ENCODE results near the gene GALNT14. TPM values are rescaled to one million over a fixed set of nuclear protein-coding genes. Genes with fewer than 3 reads are reported as not detected.

The GALNT14 gene
- total RNA-seq, 1 experiment from 2014 or later = 2.7 TPM

- Histone ChIP-seq H4K91ac (ENCODE audit: insufficient read length, low read depth, low read length) (no peak overlapping the region), H3K23me2 (ENCODE audit: insufficient read length, low read depth, low read length, poor library complexity, severe bottlenecking) (peaks cover 10% of the 10 kb centered on the region), H3K14ac (ENCODE audit: insufficient read depth, low read length) (no peak overlapping the region), H3K56ac (ENCODE audit: insufficient read length, low read depth, low read length) (no peak overlapping the region), H2BK120ac (ENCODE audit: low read depth, low read length, poor library complexity, severe bottlenecking) (no peak overlapping the region), H3K9ac (ENCODE audit: extremely low read depth, insufficient read length, low read length) (no peak overlapping the region), H3K18ac (ENCODE audit: insufficient read length, low read depth, low read length) (no peak overlapping the region), H3K23ac (ENCODE audit: insufficient read length, low read depth, low read length) (no peak overlapping the region), H4K5ac (ENCODE audit: insufficient read length, low read depth, low read length) (no peak overlapping the region), H3K27me3 (ENCODE audit: insufficient read depth, low read length) (peaks cover 15% of the 10 kb centered on the region; the same call in 1 of the 2 replicates), H2BK12ac (ENCODE audit: insufficient read length, low read depth, low read length) (no peak overlapping the region), H3K4me2 (ENCODE audit: insufficient read depth, insufficient read length, low read length) (no peak overlapping the region), H3K9me3 (ENCODE audit: control insufficient read depth, low read depth, low read length) (no peaks in the 10 kb centered on the region), H3K79me1 (ENCODE audit: insufficient read depth, low read depth, low read length, poor library complexity, severe bottlenecking) (no peaks in the 10 kb centered on the region), H3K79me2 (ENCODE audit: insufficient read depth, low read length) (no peaks in the 10 kb centered on the region), H3K4ac (ENCODE audit: low read depth, low read length) (no peak overlapping the region), H4K8ac (replicated peaks; ENCODE audit: insufficient read length, low read depth, low read length) (no peak overlapping the region), H2BK15ac (ENCODE audit: low read depth, low read length) (no peak overlapping the region), H3K27ac (ENCODE audit: insufficient read length, low read depth, low read length) (no peak overlapping the region), H2AK5ac (ENCODE audit: insufficient read length, low read length) (no peak overlapping the region), H2AFZ (ENCODE audit: low read length) (no peak overlapping the region), H3K4me1 (ENCODE audit: insufficient read depth, low read length) (peaks cover 4% of the 10 kb centered on the region; the same call in 1 of the 2 replicates), H4K20me1 (ENCODE audit: control insufficient read depth, insufficient read depth, insufficient read length) (no peaks in the 10 kb centered on the region), H2BK20ac (ENCODE audit: low read depth, low read length, poor library complexity, severe bottlenecking) (no peak overlapping the region), H2BK5ac (ENCODE audit: insufficient read length, low read length) (no peak overlapping the region), H3T11ph (ENCODE audit: low read length) (no peak overlapping the region)
- Mint-ChIP-seq H3K27me3 (ENCODE audit: low read depth) (peaks cover 53% of the 10 kb centered on the region), H3K27ac (no peak overlapping the region), H3K4me1 (peaks cover 49 to 61% of the 10 kb centered on the region in 2 experiments), H3K36me3 (ENCODE audit: insufficient read depth in 1 of 3, low read depth in 3 of 3) (no peaks in the 10 kb centered on the region), H3K4me3 (no peak overlapping the region), H3K9me3 (0 out of 5 replicates have a peak, but pooled peaks cover 0 to 6% of the 10 kb centered on the region in 2 experiments)
- DNase-seq = no peak
- no peak for TF ChIP-seq CTCF (conservative IDR thresholded peaks at IDR 0.05)
- WGBS (ENCODE audit: extremely low coverage, insufficient read length, low lambda C conversion rate) = no CpG with 5 or more reads among the region's 5 CpGs
Measured at GRCh38 chr2:31134480-31134879, 3.8 kb downstream of the GALNT14 start.

Measured in H9 (cell line).